C4-2B (cell line): ENCODE results near the gene LXN.

Experiments used
- CTCF ChIP-seq: fragments of 450-650 bp; conservative IDR thresholded peaks from 2 replicates; pipeline ENCODE4 v1.5.1; 2017; ENCODE audit warnings: mild to moderate bottlenecking
- ZFX ChIP-seq: fragments of 450-650 bp; IDR thresholded peaks from 2 replicates; pipeline ENCODE4 v1.6.1; 2017

GRCh38 chr3:158679547-158680000, 7.1 kb upstream of the LXN start:
- TF ChIP-seq CTCF: no peak
- TF ChIP-seq ZFX: no peak
